HepG2 (cell line): ENCODE results near the gene TPRKB. TPM values are rescaled to one million over a fixed set of nuclear protein-coding genes. Genes with fewer than 3 reads are reported as not detected.
A peak's percentile ranks its signal among the peaks of the same experiment; 100 is the strongest.

ENCODE experiments used
- ATM ChIP-seq: fragments of 450-650 bp; IDR thresholded peaks from 2 replicates; pipeline ENCODE4 v1.7.1; 2017; ENCODE audit warnings: mild to moderate bottlenecking, borderline replicate concordance
- CENPT ChIP-seq: sonication (generic); formaldehyde crosslinking; IDR thresholded peaks from 2 replicates; pipeline ENCODE4 v1.8.0; 2022; ENCODE audit warnings: low read depth, mild to moderate bottlenecking, moderate library complexity, missing genetic modification reagents
- ETV5 ChIP-seq: IDR thresholded peaks from 2 replicates; pipeline ENCODE4 v1.6.1; 2018; ENCODE audit warnings: missing biosample characterization, missing genetic modification reagents, inconsistent platforms, borderline replicate concordance
- HNRNPL ChIP-seq: fragments of 200-400 bp; formaldehyde crosslinking; IDR thresholded peaks from 2 replicates; pipeline ENCODE4 v1.6.1; 2017; ENCODE audit warnings: mild to moderate bottlenecking, low read depth, low read length
- KDM5A ChIP-seq: fragments of 200-600 bp; sonication (generic); IDR thresholded peaks from 2 replicates; pipeline ENCODE4 v1.7.0; 2018; ENCODE audit warnings: antibody characterized with exemption, mild to moderate bottlenecking, low read length, borderline replicate concordance
- KLF11 ChIP-seq: IDR thresholded peaks from 2 replicates; pipeline ENCODE4 v1.6.1; 2016; ENCODE audit warnings: missing compliant biosample characterization
- MAZ ChIP-seq, 2 experiments: sonication (generic) in 1 of 2; formaldehyde crosslinking in 1 of 2; IDR thresholded peaks; 2 replicates each; pipeline versions ENCODE4 v1.5.0 to v1.6.1; 2012 to 2020; ENCODE audit warnings: low read depth in 2 of 2, mild to moderate bottlenecking in 2 of 2, borderline replicate concordance in 1 of 2, improper control_type of control experiment in 1 of 2, low read length in 1 of 2, missing genetic modification reagents in 1 of 2, moderate library complexity in 1 of 2
- MIER3 ChIP-seq: IDR thresholded peaks from 2 replicates; pipeline ENCODE4 v1.6.1; 2016; ENCODE audit warnings: missing compliant biosample characterization, borderline replicate concordance
- MTF2 ChIP-seq: sonication (generic); formaldehyde crosslinking; IDR thresholded peaks from 2 replicates; pipeline ENCODE4 v1.5.0; 2020; ENCODE audit warnings: missing genetic modification reagents, borderline replicate concordance
- RBM39 ChIP-seq: fragments of 200-400 bp; formaldehyde crosslinking; IDR thresholded peaks from one replicate; pipeline ENCODE4 v1.6.1; 2018; ENCODE audit warnings: antibody characterized with exemption, mild to moderate bottlenecking, low read depth, low read length; ENCODE audit not compliant: poor library complexity, severe bottlenecking
- ZEB1 ChIP-seq: IDR thresholded peaks from 2 replicates; pipeline ENCODE4 v1.6.1; 2012; ENCODE audit warnings: mild to moderate bottlenecking, low read depth, inconsistent platforms; ENCODE audit not compliant: insufficient replicate concordance
- ZNF468 ChIP-seq: sonication (generic); formaldehyde crosslinking; IDR thresholded peaks from 2 replicates; pipeline ENCODE4 v1.8.0; 2022; ENCODE audit warnings: mild to moderate bottlenecking, moderate library complexity, missing genetic modification reagents
- ZNF850 ChIP-seq: sonication (generic); formaldehyde crosslinking; conservative IDR thresholded peaks from 2 replicates; pipeline ENCODE4 v1.9.0; 2021; ENCODE audit warnings: mild to moderate bottlenecking, missing genetic modification reagents
- ZNF891 ChIP-seq: sonication (generic); formaldehyde crosslinking; IDR thresholded peaks from 2 replicates; pipeline ENCODE4 v1.5.0; 2020; ENCODE audit warnings: mild to moderate bottlenecking, missing genetic modification reagents
- polyA plus RNA-seq, 8 experiments: library from polyadenylated mRNA; depleted of rRNA in 3 of 8; stranded (reverse) in 7 of 8; unstranded in 1 of 8; fragments of >200 nt; fragmentation: Illumina TruSeq in 4 of 8; extraction: Trizol in 4 of 8; gene quantifications; 2 replicates each; pipeline versions ENCODE4 v1.2.1 to v1.2.3, GENCODE V29; 2011 to 2016; ENCODE audit warnings: low read depth in 4 of 8, missing spikeins in 1 of 8, mixed read lengths in 1 of 8; ENCODE audit not compliant: insufficient read depth in 1 of 8
- total RNA-seq, 5 experiments: library from RNA; depleted of rRNA; stranded (reverse); fragments of >200 nt; fragmentation: Illumina TruSeq; extraction: Trizol; gene quantifications; 2 replicates each; pipeline ENCODE4 v1.2.3, GENCODE V29; 2016; ENCODE audit warnings: low read depth in 1 of 5
- TF ChIP-seq, protein P1 (sequence below): sonication (generic); formaldehyde crosslinking; IDR thresholded peaks from 2 replicates; pipeline ENCODE4 v1.4.0; 2020; ENCODE audit warnings: missing genetic modification reagents, borderline replicate concordance
- TF ChIP-seq, protein P2 (sequence below): sonication (generic); formaldehyde crosslinking; IDR thresholded peaks from 2 replicates; pipeline ENCODE4 v1.8.1; 2022; ENCODE audit warnings: low read depth, mild to moderate bottlenecking, missing genetic modification reagents
- TF ChIP-seq, protein P3 (sequence below): sonication (generic); formaldehyde crosslinking; IDR thresholded peaks from 2 replicates; pipeline ENCODE4 v1.4.0; 2020; ENCODE audit warnings: missing genetic modification reagents, mild to moderate bottlenecking, borderline replicate concordance
- TF ChIP-seq, protein P4 (sequence below): sonication (generic); formaldehyde crosslinking; IDR thresholded peaks from 2 replicates; pipeline ENCODE4 v1.4.0; 2020; ENCODE audit warnings: missing genetic modification reagents, borderline replicate concordance

TPRKB gene
- total and polyA plus RNA-seq, 2 of the 13 experiments (the other 11 are each of a cell fraction or from before 2014, with no cell fraction given), result 32.0 to 58.0 TPM

DNA sequence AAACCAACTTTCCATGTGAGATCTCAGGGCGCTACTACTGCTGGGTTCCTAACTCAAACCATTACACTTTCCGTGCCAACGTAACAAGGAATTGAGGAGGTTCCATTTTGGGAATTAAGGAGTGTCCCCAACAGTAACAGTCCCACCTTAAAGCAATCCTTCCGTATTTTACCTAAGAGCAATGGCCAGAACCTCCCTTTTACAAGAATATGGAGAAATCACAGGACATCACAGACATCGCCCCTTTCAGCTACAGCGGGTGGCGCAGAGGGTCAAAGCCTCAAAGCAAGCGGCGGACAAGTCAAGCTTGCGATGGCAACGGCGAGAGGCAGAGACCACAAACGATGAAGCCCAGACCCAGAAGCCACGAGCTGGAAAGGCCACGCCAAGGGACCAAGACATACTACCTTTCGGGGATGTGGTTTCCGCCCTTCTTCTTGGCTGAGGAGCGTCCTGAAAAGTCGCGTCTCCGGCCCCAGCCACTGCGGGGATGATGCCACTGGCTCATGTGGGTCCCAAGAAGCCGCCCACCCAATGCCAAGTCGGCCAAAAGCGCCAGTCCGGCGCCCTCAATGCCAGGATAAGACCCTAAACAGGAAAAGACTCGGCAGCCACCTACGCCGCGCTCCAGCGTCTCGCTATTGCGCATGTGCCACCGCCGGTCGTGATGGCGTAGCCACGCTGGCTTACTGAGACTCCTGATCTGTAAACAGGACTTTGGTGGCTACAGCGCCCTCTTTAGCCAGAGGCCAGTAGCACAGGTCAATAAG, 42.5 kb upstream of the TPRKB start, which contains the start of gene DUSP11 (continued):
- TF ChIP-seq, protein P1, sequence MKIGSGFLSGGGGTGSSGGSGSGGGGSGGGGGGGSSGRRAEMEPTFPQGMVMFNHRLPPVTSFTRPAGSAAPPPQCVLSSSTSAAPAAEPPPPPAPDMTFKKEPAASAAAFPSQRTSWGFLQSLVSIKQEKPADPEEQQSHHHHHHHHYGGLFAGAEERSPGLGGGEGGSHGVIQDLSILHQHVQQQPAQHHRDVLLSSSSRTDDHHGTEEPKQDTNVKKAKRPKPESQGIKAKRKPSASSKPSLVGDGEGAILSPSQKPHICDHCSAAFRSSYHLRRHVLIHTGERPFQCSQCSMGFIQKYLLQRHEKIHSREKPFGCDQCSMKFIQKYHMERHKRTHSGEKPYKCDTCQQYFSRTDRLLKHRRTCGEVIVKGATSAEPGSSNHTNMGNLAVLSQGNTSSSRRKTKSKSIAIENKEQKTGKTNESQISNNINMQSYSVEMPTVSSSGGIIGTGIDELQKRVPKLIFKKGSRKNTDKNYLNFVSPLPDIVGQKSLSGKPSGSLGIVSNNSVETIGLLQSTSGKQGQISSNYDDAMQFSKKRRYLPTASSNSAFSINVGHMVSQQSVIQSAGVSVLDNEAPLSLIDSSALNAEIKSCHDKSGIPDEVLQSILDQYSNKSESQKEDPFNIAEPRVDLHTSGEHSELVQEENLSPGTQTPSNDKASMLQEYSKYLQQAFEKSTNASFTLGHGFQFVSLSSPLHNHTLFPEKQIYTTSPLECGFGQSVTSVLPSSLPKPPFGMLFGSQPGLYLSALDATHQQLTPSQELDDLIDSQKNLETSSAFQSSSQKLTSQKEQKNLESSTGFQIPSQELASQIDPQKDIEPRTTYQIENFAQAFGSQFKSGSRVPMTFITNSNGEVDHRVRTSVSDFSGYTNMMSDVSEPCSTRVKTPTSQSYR (CRISPR knock-in tag), result 0 out of 2 replicates have a peak, but pooled peaks have one; percentile 20
- no peak for TF ChIP-seq MTF2 (CRISPR knock-in tag)
- TF ChIP-seq, protein P2, sequence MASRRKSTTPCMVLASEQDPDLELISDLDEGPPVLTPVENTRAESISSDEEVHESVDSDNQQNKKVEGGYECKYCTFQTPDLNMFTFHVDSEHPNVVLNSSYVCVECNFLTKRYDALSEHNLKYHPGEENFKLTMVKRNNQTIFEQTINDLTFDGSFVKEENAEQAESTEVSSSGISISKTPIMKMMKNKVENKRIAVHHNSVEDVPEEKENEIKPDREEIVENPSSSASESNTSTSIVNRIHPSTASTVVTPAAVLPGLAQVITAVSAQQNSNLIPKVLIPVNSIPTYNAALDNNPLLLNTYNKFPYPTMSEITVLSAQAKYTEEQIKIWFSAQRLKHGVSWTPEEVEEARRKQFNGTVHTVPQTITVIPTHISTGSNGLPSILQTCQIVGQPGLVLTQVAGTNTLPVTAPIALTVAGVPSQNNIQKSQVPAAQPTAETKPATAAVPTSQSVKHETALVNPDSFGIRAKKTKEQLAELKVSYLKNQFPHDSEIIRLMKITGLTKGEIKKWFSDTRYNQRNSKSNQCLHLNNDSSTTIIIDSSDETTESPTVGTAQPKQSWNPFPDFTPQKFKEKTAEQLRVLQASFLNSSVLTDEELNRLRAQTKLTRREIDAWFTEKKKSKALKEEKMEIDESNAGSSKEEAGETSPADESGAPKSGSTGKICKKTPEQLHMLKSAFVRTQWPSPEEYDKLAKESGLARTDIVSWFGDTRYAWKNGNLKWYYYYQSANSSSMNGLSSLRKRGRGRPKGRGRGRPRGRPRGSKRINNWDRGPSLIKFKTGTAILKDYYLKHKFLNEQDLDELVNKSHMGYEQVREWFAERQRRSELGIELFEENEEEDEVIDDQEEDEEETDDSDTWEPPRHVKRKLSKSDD (CRISPR knock-in tag), result 0 out of 2 replicates have a peak, but pooled peaks have one; percentile 33
- TF ChIP-seq ATM, result no peak
- TF ChIP-seq ZNF468 (CRISPR knock-in tag), result 0 out of 2 replicates have a peak, but pooled peaks have one; percentile 45
- TF ChIP-seq, protein P3, sequence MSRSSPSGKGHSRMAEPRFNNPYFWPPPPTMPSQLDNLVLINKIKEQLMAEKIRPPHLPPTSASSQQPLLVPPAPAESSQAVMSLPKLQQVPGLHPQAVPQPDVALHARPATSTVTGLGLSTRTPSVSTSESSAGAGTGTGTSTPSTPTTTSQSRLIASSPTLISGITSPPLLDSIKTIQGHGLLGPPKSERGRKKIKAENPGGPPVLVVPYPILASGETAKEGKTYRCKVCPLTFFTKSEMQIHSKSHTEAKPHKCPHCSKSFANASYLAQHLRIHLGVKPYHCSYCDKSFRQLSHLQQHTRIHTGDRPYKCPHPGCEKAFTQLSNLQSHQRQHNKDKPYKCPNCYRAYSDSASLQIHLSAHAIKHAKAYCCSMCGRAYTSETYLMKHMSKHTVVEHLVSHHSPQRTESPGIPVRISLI (CRISPR knock-in tag), result no peak
- no peak for TF ChIP-seq MAZ (IDR thresholded peaks at IDR 0.05; ENCODE audit: borderline replicate concordance, low read depth, low read length)
- peak; percentile 55; the same call in 1 of the 2 replicates for TF ChIP-seq MAZ (CRISPR knock-in tag; IDR thresholded peaks at IDR 0.05; ENCODE audit: low read depth)
- peak; percentile 91 for TF ChIP-seq ZNF891
- TF ChIP-seq KLF11 (CRISPR knock-in tag), result no peak
- TF ChIP-seq HNRNPL, result 0 out of 2 replicates have a peak, but pooled peaks have one; percentile 39
- peak; percentile 78; the same call in 1 of the 2 replicates for TF ChIP-seq MIER3 (CRISPR knock-in tag)
- TF ChIP-seq ETV5 (CRISPR knock-in tag), result peak; percentile 49
- no peak for TF ChIP-seq ZNF850
- TF ChIP-seq, protein P4, sequence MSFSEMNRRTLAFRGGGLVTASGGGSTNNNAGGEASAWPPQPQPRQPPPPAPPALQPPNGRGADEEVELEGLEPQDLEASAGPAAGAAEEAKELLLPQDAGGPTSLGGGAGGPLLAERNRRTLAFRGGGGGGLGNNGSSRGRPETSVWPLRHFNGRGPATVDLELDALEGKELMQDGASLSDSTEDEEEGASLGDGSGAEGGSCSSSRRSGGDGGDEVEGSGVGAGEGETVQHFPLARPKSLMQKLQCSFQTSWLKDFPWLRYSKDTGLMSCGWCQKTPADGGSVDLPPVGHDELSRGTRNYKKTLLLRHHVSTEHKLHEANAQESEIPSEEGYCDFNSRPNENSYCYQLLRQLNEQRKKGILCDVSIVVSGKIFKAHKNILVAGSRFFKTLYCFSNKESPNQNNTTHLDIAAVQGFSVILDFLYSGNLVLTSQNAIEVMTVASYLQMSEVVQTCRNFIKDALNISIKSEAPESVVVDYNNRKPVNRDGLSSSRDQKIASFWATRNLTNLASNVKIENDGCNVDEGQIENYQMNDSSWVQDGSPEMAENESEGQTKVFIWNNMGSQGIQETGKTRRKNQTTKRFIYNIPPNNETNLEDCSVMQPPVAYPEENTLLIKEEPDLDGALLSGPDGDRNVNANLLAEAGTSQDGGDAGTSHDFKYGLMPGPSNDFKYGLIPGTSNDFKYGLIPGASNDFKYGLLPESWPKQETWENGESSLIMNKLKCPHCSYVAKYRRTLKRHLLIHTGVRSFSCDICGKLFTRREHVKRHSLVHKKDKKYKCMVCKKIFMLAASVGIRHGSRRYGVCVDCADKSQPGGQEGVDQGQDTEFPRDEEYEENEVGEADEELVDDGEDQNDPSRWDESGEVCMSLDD (CRISPR knock-in tag), result no peak
- no peak for TF ChIP-seq CENPT
- peak; percentile 83 for TF ChIP-seq KDM5A
- peak; percentile 71 for TF ChIP-seq RBM39
- TF ChIP-seq ZEB1, result no peak
